CD4-positive, alpha-beta T cell treated with Interleukin-6 at 100 ng/mL for 8 hours (primary cell): ENCODE results near the gene EID2.

Source experiments
- DNase-seq: peaks from one replicate; pipeline ENCODE4 v3.0.0-alpha.2; 2020; ENCODE audit warnings: mixed read lengths, low spot score

EID2 gene

GRCh38 chr19:39502640-39503417, 37.1 kb downstream of the EID2 start:
- peak; percentile 65 for DNase-seq

- no peak for DNase-seq
These were observed 38.6 kb downstream of the EID2 start for GRCh38 chr19:39501340-39501739.

GRCh38 chr19:39500543-39500942, 39.4 kb downstream of the EID2 start:
- no peak for DNase-seq

GRCh38 chr19:39499932-39500331, 40.0 kb downstream of the EID2 start:
- no peak for DNase-seq

- DNase-seq, result no peak
These were observed 40.9 kb downstream of the EID2 start, which contains the start of gene DLL3 for GRCh38 chr19:39498798-39499642. DLL3 (plus strand) TSS chr19:39498947; CDS start chr19:39498975, 28 bp downstream.

GRCh38 chr19:39497996-39498797, 41.8 kb downstream of the EID2 start:
- DNase-seq, result no peak

GRCh38 chr19:39497701-39497995, 42.3 kb downstream of the EID2 start:
- no peak for DNase-seq

- DNase-seq, result no peak
These were observed 43.9 kb downstream of the EID2 start for GRCh38 chr19:39496063-39496462.

- DNase-seq, result no peak
These were observed 45.3 kb downstream of the EID2 start for GRCh38 chr19:39494661-39495060.

GRCh38 chr19:39492788-39493187, 47.2 kb downstream of the EID2 start:
- DNase-seq, result no peak

- no peak for DNase-seq
These were observed 47.7 kb downstream of the EID2 start for GRCh38 chr19:39492225-39492624.

GRCh38 chr19:39489756-39490155, 50.2 kb downstream of the EID2 start:
- no peak for DNase-seq
